ENCODE results near the gene KCNA2.

KCNA2 gene

GRCh38 chr1:110628323-110629105, 22.4 kb upstream of the KCNA2 start:
- no peak for DNase-seq (ENCODE audit: low read depth in 2 of 2)

- DNase-seq (ENCODE audit: low read depth in 2 of 2), result no peak
These were observed 21.6 kb upstream of the KCNA2 start for GRCh38 chr1:110627764-110628163.

GRCh38 chr1:110626889-110627288, 20.7 kb upstream of the KCNA2 start:
- no peak for DNase-seq (ENCODE audit: low read depth in 2 of 2)

- no peak for DNase-seq (ENCODE audit: low read depth in 2 of 2)
These were observed 14.5 kb upstream of the KCNA2 start for GRCh38 chr1:110620686-110621085.

- no peak for DNase-seq (ENCODE audit: low read depth in 2 of 2)
These were observed 14.1 kb upstream of the KCNA2 start for GRCh38 chr1:110620250-110620615.

- no peak for DNase-seq (ENCODE audit: low read depth in 2 of 2)
These were observed 13.5 kb upstream of the KCNA2 start for GRCh38 chr1:110619412-110620249.

- no peak for DNase-seq (ENCODE audit: low read depth in 2 of 2)
These were observed 12.5 kb upstream of the KCNA2 start for GRCh38 chr1:110618668-110619067.

- DNase-seq (ENCODE audit: low read depth in 2 of 2), result no peak
These were observed 11.4 kb upstream of the KCNA2 start for GRCh38 chr1:110617589-110617988.

GRCh38 chr1:110617116-110617515, 11.0 kb upstream of the KCNA2 start:
- no peak for DNase-seq (ENCODE audit: low read depth in 2 of 2)

GRCh38 chr1:110616587-110616986, 10.4 kb upstream of the KCNA2 start:
- no peak for DNase-seq (ENCODE audit: low read depth in 2 of 2)

- no peak for DNase-seq (ENCODE audit: low read depth in 2 of 2)
These were observed 9.5 kb upstream of the KCNA2 start for GRCh38 chr1:110615548-110616130.

- DNase-seq (ENCODE audit: low read depth in 2 of 2), result no peak
These were observed 6.0 kb upstream of the KCNA2 start for GRCh38 chr1:110612060-110612745.

GRCh38 chr1:110610696-110611286, 4.6 kb upstream of the KCNA2 start:
- DNase-seq (ENCODE audit: low read depth in 2 of 2), result no peak

GRCh38 chr1:110610084-110610483, 3.9 kb upstream of the KCNA2 start:
- DNase-seq (ENCODE audit: low read depth in 2 of 2), result no peak

- no peak for DNase-seq (ENCODE audit: low read depth in 2 of 2)
These were observed 2.1 kb upstream of the KCNA2 start for GRCh38 chr1:110608247-110608646.

- DNase-seq (ENCODE audit: low read depth in 2 of 2), result no peak
These were observed 1.5 kb upstream of the KCNA2 start for GRCh38 chr1:110607536-110608230.

GRCh38 chr1:110606657-110607535, 738 bp upstream of the KCNA2 start:
- no peak for DNase-seq (ENCODE audit: low read depth in 2 of 2)

- DNase-seq (ENCODE audit: low read depth in 2 of 2), result no peak
These were observed 712 bp downstream of the KCNA2 start for GRCh38 chr1:110605446-110605845.

- no peak for DNase-seq (ENCODE audit: low read depth in 2 of 2)
These were observed 1.5 kb downstream of the KCNA2 start for GRCh38 chr1:110604586-110605148.

GRCh38 chr1:110603058-110603457, 3.1 kb downstream of the KCNA2 start:
- no peak for DNase-seq (ENCODE audit: low read depth in 2 of 2)

Data from fibroblast of skin of left biceps (primary cell).